Neural progenitor cell (in vitro differentiated cells): Measurements from ENCODE around the gene ADAMTS14.

ENCODE experiments used
- EZH2 ChIP-seq: fragments of 200-600 bp; sonication (generic); IDR thresholded peaks from 2 replicates; pipeline ENCODE4 v1.6.1; 2017; ENCODE audit warnings: antibody characterized with exemption, mild to moderate bottlenecking, moderate library complexity
- EZH2phosphoT487 ChIP-seq: fragments of 200-600 bp; sonication (generic); IDR thresholded peaks from 2 replicates; pipeline ENCODE4 v1.6.1; 2017; ENCODE audit warnings: antibody characterized with exemption
- TF ChIP-seq, protein P1 (sequence below): fragments of 200-600 bp; sonication (generic); IDR thresholded peaks from 2 replicates; pipeline ENCODE4 v1.5.1; 2017; ENCODE audit warnings: antibody characterized with exemption, mild to moderate bottlenecking

DNA sequence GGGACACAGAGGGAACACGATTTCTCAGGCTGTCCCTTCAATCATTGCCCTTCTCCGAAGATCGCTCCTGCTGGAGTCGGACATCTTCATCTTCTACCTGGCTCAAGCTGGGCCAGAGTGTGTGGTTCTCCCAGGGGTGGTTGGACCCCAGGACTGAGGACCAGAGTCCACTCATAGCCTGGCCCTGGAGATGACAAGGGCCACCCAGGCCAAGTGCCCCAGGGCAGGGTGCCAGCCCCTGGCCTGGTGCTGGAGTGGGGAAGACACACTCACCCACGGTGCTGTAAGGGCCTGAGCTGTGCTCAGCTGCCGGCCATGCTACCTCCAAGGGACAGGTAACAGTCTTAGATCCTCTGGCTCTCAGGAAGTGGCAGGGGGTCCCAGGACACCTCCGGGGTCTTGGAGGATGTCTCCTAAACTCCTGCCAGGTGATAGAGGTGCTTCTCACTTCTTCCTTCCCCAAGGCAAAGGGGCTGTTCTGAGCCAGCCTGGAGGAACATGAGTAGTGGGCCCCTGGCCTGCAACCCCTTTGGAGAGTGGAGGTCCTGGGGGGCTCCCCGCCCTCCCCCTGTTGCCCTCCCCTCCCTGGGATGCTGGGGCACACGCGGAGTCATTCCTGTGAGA lies 89.5 kb downstream of the ADAMTS14 start:
- TF ChIP-seq, protein P1, sequence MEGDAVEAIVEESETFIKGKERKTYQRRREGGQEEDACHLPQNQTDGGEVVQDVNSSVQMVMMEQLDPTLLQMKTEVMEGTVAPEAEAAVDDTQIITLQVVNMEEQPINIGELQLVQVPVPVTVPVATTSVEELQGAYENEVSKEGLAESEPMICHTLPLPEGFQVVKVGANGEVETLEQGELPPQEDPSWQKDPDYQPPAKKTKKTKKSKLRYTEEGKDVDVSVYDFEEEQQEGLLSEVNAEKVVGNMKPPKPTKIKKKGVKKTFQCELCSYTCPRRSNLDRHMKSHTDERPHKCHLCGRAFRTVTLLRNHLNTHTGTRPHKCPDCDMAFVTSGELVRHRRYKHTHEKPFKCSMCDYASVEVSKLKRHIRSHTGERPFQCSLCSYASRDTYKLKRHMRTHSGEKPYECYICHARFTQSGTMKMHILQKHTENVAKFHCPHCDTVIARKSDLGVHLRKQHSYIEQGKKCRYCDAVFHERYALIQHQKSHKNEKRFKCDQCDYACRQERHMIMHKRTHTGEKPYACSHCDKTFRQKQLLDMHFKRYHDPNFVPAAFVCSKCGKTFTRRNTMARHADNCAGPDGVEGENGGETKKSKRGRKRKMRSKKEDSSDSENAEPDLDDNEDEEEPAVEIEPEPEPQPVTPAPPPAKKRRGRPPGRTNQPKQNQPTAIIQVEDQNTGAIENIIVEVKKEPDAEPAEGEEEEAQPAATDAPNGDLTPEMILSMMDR = no peak
- no peak for TF ChIP-seq EZH2
- no peak for TF ChIP-seq EZH2phosphoT487
